NCI-H2107 treated with DMSO at 0.1 percent for 48 hours (cell line): ENCODE results near the gene RECQL5.

Source experiments
- DNase-seq: peaks from one replicate; lab custom pipeline; 2025; ENCODE audit not compliant: unreplicated experiment; lab: John Stamatoyannopoulos, UW

RECQL5 gene

GRCh38 chr17:75666959-75667790, at the start of gene RECQL5, which contains the start of gene SAP30BP:
TSS of gene RECQL5 (minus strand) at chr17:75667154. CDS start at chr17:75666557, 597 bp downstream.
TSS of gene SAP30BP (plus strand) at chr17:75667338. CDS start at chr17:75667373, 35 bp downstream.
- peak; percentile 93 for DNase-seq

- no peak for DNase-seq
These were observed 45.5 kb upstream of the RECQL5 start for GRCh38 chr17:75712446-75712845.

- no peak for DNase-seq
These were observed 40.2 kb upstream of the RECQL5 start for GRCh38 chr17:75707079-75707571.

- DNase-seq = no peak
These were observed 39.2 kb upstream of the RECQL5 start for GRCh38 chr17:75706042-75706728.

GRCh38 chr17:75704963-75705875, 38.3 kb upstream of the RECQL5 start:
- no peak for DNase-seq

- no peak for DNase-seq
These were observed 36.6 kb upstream of the RECQL5 start for GRCh38 chr17:75703591-75703990.

GRCh38 chr17:75703191-75703590, 36.2 kb upstream of the RECQL5 start:
- no peak for DNase-seq

GRCh38 chr17:75701288-75701687, 34.3 kb upstream of the RECQL5 start:
- no peak for DNase-seq

- DNase-seq = no peak
These were observed 31.7 kb upstream of the RECQL5 start for GRCh38 chr17:75698659-75699058.

GRCh38 chr17:75697651-75698291, 30.8 kb upstream of the RECQL5 start:
- no peak for DNase-seq

GRCh38 chr17:75695830-75696271, 28.9 kb upstream of the RECQL5 start:
- no peak for DNase-seq

GRCh38 chr17:75695141-75695829, 28.3 kb upstream of the RECQL5 start:
- no peak for DNase-seq

GRCh38 chr17:75694536-75694935, 27.6 kb upstream of the RECQL5 start:
- no peak for DNase-seq

- peak; percentile 53 for DNase-seq
These were observed 26.8 kb upstream of the RECQL5 start for GRCh38 chr17:75693500-75694481.

GRCh38 chr17:75692976-75693375, 26.0 kb upstream of the RECQL5 start:
- DNase-seq = no peak

GRCh38 chr17:75691801-75692626, 25.1 kb upstream of the RECQL5 start:
- no peak for DNase-seq

GRCh38 chr17:75691371-75691791, 24.4 kb upstream of the RECQL5 start:
- DNase-seq = no peak

- no peak for DNase-seq
These were observed 22.5 kb upstream of the RECQL5 start for GRCh38 chr17:75689441-75689873.
